HUDEP-2 (cell line): ENCODE measurements around the gene PLCG1.
A peak's percentile ranks its signal among the peaks of the same experiment; 100 is the strongest.

Experiments
- DNase-seq, 76 experiments: peaks; one replicate each; lab custom pipeline; 2025; ENCODE audit not compliant: unreplicated experiment in 76 of 76; lab: John Stamatoyannopoulos, UW

PLCG1 gene

GRCh38 chr20:41176711-41177552 is 39.6 kb downstream of the PLCG1 start:
- DNase-seq: no peak

GRCh38 chr20:41177636-41178035 is 40.3 kb downstream of the PLCG1 start:
- no peak for DNase-seq

DNA sequence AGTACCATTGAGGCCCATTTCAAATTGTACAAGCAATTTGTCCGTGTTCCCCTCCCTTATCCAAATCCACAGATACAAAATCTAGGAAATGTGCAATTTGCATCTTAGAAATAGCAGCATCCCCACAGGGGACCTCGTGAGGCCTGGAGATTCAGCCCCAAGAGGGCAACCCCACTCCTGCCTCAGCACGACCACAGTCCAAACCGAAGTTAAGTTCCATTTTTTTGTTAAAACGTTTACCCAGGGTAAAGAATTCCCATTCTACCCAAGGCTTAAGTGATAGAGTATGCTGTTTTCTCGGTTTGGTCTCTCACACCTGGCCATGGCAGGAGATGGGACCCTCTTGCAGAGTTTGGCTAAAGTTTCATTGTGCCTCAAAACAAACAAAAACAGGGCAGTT is 41.2 kb downstream of the PLCG1 start:
- DNase-seq: no peak

DNA sequence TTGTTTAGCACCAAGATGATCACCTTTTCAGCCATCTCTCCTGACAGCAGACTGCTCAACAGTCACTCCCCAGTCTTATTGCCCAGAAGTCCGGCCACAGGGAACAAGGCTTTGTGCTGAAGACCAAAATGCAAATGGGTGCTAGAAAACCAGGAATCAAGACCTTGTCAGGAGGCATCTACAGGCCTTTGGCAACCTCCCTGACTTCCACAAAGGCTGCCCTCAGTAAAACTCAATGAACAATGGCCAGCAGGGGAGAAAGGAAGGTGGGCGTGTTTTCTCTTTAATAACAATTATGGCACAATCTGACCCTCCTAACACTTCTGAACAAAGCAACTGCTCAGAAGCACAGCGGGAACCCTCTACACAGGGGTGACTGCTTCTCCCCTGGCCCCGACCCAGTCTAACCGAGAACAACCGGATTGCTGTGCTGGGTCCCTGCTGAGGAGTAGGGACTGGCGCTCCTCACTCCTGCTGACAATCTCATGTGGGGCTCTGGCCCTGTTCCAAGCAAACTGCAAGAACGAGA is 41.6 kb downstream of the PLCG1 start:
- no peak for DNase-seq

DNA sequence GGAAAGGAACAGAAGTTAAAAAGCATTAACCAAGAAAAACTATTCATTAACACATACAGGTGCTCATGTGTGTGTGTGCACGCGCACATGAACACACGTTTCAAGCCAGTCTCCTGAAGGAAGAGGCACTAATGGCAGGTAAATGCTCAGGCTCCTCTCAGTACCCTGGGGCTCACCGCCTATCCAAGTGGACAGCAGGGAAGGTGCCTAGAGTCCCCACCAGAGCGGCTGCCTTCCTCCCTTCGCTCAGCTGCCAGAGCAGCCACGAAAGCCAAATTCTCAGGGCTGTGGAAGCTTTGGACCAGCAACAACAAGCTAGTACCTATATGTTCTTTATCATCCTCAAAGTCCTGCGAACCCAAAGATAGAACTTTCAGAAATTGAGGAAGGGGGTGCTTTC is 42.6 kb downstream of the PLCG1 start:
- DNase-seq: no peak

DNA sequence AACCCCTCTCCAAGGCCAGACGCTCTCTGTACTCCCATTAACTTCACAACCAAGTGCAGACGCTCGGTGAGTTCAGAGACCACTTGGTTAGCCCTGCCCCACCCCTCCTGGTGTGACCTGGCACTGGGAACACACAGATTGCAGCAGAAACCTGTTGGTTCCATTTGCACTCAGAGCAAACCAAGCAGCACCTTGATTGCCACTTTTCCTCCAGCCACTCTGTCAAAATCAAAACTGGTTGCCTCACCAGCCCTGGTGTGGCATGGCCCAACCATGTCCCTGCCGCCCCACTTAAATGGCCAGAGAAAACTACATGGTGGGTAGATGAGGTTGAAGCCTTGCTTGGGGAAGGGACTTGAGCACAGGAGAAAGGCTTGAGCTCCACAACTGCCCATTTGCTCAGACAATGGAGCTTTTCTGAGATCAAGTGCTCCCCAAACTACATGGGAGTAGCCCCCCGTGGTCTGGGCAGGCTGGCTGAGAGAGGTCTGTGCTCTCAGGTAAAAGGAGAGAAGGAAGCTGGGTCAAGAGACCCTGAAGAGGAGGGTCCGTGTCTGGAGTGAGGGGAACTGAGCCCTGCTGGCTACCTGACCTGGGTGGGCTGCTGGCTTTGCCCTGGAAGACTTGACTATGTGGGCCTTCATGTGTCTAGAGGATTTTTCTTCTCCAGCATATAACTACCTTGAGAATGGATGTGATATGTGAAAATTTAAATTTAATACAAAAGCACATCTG is 43.4 kb downstream of the PLCG1 start:
- no peak for DNase-seq

GRCh38 chr20:41181567-41181966 is 44.2 kb downstream of the PLCG1 start:
- DNase-seq: no peak

DNA sequence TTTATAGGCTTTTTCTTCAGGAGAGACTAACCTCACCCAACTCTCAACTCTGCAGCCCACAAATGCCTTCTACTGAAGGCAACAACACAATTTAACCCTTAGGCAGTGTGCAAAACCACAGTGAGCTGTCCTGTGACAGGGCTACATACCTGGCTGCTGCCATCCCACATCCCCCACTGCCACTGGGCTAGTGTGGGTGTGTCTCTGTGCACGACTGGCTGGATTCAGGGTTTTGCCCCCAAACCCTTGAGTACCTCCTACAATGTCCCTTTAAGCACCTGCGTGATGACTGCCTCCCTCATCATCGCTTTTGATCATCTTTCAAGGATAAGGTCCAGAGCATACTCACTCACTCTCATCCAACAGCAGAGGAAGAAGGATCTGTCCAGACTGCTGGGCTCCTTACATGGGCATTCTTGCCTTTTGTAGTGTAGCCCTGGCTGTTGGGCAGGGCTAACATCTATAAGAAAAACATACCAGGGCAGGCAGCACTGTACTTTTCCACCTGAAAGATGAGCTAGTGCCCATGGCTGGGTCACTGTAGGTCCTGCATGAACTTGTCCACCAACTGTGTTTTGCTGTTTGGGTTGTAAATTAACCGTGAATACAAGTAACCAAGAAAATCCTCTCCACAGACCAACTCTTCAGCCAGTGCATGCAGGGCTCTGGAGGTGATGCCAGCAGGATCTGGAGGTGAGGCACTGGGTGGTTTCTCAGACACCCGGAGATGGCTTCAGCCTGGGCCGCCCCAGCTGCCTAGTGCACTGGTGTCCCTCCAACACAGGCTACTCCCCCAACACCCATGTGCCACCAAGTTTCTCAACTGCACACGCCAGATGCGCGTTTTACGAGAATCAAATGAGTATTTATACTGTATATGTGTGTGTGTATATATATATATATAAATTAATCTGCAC is 45.2 kb downstream of the PLCG1 start:
- DNase-seq: no peak

DNA sequence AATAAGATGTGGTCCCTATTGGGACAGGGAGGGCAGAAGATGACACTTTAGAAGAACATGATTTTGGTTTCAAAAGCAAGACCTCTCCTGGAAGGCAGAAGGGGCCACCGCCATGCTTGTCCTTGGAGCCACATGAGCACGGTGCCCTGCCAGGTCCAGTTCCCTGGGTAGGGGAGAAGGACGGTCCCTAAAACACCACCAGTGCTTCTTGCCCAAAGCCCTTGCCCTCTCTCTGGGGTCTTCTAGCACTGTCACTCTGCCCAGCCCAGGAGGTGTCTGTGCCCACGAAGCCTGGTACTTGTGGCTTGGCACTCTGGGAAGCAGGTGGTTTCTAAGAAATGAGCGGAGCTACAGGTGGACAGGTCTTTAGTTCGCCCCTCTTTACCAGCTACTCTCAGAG is 46.0 kb downstream of the PLCG1 start:
- no peak for DNase-seq

DNA sequence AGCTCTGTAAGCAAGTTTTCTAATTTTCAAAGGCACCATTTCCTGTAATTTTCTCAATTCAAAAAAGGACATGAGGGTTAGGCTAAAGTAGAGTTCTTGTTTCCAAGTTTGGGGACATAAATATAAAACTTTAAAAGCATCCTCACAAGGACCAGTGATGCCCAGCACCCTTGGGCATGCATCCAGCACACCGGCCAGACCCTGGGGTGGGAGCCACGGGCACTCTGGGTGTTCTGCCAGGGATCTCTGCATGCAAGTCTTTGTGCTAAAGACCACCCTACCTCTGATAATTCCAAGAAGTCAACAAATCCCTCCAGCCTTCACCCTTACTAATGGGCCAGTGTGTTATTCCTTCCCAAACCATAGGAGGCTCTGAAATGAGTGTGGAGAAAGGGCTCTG is 46.5 kb downstream of the PLCG1 start:
- no peak for DNase-seq

GRCh38 chr20:41185013-41185757 is 47.8 kb downstream of the PLCG1 start:
- DNase-seq: no peak

GRCh38 chr20:41187668-41188067 is 50.3 kb downstream of the PLCG1 start:
- no peak for DNase-seq

GRCh38 chr20:41191562-41192500 is 54.5 kb downstream of the PLCG1 start:
- DNase-seq: no peak

- no peak for DNase-seq
These were observed 55.2 kb downstream of the PLCG1 start for GRCh38 chr20:41192575-41192974.

- DNase-seq: peak in 1 of 76 experiments; percentile 4
These were observed 59.4 kb downstream of the PLCG1 start for GRCh38 chr20:41196653-41197225.

GRCh38 chr20:41198443-41198842 is 61.1 kb downstream of the PLCG1 start:
- no peak for DNase-seq

DNA sequence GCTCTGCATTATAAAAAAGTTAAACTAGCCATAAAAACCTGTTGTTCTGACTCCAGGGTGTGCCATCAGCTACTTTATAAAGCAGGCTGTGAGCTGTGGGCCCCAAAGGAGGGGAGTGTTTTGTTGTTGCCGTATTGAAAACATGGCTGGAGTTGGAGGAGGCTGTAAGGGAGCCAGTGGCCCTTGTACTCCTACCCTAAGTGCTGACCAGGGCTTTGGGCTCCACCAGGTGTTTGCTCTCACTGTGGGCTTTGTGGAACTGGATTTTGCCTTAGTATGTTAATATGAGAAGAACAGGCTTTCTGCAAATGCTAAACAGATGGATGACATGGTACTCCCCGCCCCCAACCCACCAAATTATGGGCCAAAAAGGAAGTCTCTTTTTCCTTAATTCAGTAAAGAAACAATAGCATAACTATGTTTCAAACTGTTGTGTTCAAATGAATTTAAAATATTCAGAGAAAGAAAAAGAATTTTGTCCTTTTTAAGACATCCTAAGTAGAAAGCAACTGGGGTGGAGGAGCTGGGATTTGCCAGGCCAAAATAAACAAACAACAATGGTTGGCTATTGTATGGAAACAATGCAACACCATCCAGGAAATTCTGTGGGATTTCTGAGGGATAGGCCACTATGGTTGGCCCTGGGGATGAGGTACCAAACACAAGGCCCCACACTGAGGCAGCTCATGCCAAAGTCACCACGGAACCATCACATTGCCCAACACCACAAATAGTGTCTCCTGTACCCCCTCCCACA is 63.3 kb downstream of the PLCG1 start:
- DNase-seq: no peak

DNA sequence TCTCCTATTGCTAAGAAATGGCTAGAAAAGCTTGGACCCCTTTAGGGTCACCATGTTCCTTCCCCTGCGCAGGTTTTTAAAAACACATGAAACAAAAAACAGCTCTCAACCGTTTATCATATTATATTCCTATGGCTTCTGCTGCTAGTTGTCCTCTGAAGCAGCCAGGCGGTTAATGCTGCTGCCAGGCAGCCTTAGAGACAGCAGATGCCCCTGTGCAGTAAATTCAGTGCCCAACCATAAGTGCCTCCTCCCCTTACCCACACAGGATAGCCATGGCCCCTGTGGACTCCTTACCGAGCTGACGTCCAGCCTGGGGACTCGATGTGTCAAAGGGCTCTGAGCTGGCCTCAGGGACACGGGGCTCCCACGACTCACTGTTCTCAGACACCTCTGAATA is 64.4 kb downstream of the PLCG1 start:
- DNase-seq: no peak
